Hematopoietic multipotent progenitor cell (in vitro differentiated cells): ENCODE measurements around the gene FLRT1. TPM values are rescaled to one million over a fixed set of nuclear protein-coding genes. Genes with fewer than 3 reads are reported as not detected.

Experiments used
- DNase-seq, 3 donors: peaks; one replicate each; pipeline ENCODE4 v3.0.0-alpha.2; 2011 to 2015; ENCODE audit warnings: low read depth in 2 of 3, low spot score in 2 of 3
- total RNA-seq: library from RNA; depleted of rRNA; stranded (reverse); fragments of >200 nt; gene quantifications from one replicate; pipeline ENCODE4 v1.2.3, GENCODE V29; 2012

Gene FLRT1
- under 0.01 TPM for total RNA-seq

- no peak for DNase-seq
Measured at GRCh38 chr11:64035576-64035975, at the start of gene FLRT1. Gene FLRT1, plus strand, starts transcription at chr11:64035931. Its CDS starts 80,337 bp downstream, at chr11:64116268.

DNA sequence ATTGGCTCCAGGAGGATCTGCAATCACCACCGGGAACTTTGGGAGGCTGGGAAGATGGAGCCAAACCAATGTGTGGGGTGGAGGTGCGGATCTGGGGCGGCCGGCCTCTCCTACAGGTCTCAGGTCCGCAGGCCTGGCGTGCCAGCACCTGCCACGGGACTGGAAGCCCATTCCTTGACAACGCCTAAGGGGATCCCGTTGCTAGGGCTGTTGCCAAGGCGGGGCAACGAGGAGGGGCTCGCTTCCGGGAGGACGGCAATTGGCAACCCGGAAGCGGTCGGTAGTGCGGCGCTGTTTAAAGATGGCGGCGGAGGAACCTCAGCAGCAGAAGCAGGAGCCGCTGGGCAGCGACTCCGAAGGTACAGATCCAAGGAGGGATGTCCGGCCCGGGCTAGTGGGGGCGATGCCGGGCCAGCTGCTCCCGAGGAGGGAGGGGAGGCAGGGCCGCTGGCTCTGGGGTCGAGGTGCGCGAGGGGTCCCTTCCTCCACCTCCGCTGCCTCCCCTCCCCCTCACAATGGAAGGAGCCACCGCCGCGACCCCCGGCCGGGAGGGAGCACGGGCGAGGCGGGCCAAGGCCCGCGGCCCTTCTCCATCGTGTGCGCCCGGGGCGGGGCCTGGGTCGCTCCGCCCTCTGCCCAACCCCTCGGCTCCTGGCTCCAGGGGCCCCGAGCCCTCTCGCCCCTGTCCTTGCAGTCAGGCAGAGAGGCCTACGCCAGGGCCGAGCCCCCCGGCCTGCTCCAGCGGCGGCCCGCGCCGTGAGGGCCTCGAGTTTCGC lies 49.4 kb upstream of the FLRT1 start, which contains the start of gene OTUB1:
TSS of gene OTUB1 (plus strand) at position 283 of the 776 bp plus-strand sequence. CDS start at position 302, 19 bp downstream.
- peak; percentile 70 to 88 (median 88) for DNase-seq

DNA sequence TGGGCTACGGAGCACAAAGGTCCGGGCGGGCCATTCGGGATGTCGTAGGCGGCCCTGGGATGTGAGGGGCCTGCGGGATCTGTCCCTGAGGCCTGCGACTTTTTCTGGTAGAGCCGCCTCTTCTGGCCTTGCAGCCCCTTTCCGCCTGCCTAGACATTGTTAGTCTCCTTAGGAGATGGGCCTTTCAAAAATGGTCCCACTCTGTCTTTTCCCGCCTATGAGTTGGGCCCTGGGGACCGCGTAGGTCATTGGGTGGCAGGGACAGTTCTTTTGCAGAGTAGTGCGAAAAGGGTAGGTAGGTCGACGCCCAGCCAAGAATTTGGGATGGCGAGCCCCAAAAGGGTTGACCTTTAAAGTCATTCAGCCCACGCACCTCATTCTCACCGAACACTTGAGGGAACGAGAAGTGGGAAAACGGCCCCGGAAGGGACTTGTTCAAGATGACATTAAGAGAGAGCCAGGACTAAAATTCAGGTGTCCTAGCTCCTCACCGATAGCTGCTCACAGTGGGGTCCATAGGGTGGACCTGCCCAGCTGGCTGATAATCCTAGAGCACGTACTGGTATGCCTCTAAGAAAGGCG lies 48.7 kb upstream of the FLRT1 start:
- DNase-seq: no peak

DNA sequence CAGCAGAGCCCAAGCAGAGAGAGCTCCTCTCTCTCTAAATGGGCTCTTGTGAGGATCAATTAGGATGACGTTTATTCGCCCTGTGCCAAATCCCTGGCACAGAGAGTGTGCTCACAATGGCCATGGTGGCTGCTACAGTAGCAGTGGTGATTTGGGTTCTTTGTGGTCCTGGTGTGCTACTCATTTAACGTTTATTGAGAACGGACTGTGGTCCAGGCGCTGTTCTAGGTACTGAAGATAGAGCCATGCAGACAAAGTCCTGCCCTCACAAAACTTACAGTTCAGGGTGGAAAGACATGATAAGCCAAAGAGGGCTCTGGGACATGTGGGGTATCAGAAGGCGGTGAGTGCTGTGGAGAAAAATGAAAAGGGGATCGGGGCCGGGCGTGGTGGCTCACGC lies 44.2 kb upstream of the FLRT1 start:
- no peak for DNase-seq

DNA sequence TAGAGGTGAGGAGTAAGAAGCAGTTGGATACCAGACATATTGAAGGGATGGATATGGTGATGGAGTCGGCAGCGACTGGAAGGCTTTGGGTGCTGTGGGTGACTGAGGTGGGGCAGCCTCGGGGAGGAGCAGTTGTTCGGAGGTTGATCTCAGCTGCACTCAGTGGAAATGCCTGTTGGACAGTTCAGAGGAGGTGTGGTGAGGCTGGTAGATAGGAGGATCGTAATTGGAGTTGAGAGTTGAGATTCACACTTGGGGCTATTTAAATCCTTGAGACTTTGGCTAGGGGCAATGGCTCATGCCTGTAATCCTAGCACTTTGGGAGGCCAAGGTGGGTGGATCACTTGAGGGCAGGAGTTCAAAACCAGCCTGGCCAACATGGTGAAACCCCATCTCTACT lies 42.6 kb upstream of the FLRT1 start:
- no peak for DNase-seq

DNA sequence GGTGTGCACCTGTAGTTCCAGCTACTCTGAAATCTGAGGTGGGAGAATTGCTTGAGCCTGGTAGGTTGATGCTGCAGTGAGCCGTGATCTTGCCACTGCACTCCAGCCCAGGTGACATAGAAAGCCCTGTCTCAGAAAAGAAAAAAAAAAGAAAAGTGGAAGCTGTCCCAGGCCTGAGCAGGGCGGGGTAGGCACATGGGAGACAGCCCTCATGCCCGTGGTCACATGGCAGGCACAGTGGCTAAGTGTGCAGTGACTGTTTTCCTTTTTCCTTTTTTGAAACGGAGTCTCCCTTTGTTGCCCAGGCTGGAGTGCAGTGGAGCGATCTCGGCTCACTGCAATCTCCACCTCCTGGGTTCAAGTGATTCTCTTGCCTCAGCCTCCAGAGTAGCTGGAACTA lies 41.7 kb upstream of the FLRT1 start:
- DNase-seq: no peak

DNA sequence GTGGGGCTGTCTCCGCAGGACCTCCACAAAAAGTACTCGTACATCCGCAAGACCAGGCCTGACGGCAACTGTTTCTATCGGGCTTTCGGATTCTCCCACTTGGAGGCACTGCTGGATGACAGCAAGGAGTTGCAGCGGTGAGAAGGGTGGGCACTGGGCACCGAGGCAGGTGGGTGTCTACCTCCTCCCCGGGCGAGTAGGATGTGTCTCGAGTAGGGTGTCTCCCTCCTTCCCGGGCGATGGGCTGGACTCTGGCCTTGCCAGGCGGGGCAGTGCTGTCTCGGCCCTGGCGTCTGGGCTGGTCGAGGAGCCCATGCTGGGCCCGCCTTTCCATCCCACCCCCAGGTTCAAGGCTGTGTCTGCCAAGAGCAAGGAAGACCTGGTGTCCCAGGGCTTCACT lies 39.2 kb upstream of the FLRT1 start:
- DNase-seq: no peak

DNA sequence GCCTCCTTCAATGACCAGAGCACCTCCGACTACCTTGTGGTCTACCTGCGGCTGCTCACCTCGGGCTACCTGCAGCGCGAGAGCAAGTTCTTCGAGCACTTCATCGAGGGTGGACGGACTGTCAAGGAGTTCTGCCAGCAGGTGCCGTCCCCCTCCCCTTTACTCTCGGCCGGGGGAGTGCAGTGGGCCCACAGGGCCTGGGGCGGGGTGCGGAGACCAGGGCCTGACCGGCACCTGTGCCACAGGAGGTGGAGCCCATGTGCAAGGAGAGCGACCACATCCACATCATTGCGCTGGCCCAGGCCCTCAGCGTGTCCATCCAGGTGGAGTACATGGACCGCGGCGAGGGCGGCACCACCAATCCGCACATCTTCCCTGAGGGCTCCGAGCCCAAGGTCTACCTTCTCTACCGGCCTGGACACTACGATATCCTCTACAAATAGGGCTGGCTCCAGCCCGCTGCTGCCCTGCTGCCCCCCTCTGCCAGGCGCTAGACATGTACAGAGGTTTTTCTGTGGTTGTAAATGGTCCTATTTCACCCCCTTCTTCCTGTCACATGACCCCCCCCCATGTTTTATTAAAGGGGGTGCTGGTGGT lies 38.5 kb upstream of the FLRT1 start:
- DNase-seq: no peak

GRCh38 chr11:63997801-63998337 lies 37.9 kb upstream of the FLRT1 start:
- no peak for DNase-seq

DNA sequence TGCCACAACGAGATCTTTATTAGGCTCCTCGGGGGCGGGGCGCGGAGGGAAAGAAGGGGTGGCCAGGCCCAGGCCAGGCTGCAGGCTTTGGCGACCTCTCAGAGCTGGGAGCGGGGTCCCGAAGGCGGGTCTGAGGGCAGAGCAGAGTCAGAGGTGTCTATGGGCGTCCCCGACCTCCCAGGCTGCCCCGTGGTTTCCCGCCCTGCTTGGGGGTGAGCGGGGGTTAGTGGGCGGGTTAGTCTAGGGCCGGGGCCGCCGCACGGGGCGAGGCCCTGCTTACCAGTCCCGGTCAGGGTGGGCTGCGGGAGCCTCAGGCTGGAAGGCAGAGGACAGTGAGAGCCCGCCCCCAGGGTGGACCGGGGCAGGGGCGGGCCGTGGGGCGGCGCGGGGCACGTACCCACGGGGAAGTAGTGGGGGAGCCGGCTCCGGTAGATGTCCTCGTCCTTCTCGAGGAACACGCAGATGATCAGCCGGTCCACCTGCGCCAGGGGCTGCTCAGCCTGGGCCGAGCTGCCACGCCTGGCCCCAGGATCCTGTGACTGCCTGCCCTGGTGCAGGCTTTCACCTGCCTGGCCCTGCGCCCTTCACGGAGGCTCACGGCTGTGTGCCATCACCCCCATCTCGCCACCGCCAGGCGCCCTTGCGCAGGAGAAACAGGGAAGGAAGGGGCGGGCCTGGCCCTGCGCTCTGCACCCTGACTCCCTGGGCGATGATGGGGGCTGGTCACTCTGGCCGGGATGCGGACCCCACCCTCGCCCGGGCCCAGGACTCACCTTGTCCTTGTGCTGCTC lies 37.0 kb upstream of the FLRT1 start:
- DNase-seq: peak in 1 of 3 donors; percentile 53

DNA sequence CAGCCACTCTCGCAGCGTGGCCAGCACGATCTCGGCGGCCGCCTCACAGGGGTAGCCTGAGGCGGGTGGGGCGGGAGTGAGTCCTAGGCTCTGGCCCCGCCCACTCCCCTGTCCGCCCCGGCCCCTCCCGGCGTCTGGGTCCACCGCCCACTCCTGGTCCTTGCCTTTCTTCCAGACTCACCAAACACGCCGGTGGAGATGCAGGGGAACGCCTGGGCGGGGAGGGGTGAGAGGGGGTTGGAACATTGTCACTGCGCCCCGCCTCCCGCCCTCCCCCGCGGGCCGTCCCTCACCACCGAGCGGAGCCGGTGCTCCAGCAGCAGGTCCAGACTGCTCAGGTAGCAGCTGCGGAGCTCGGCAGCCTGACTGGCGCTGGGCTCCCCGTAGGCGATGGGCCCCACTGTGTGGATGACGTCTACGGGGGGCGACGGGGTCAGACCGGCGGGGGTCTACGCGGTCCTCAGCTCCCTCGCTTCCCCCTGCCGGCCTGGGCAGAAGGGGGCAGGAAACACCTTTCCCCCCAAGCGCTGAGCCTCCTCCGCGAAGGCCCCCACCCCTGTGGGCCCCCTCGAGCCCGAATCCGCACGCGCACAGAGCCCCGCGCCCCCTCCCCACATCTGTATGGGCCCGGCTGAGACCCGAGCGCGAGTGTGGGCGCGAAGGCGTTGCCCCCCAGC lies 36.2 kb upstream of the FLRT1 start:
- DNase-seq: peak in 1 of 3 donors; percentile 35

GRCh38 chr11:64000026-64000739 lies 35.5 kb upstream of the FLRT1 start:
- DNase-seq: peak; percentile 59 to 79 (median 73)

DNA sequence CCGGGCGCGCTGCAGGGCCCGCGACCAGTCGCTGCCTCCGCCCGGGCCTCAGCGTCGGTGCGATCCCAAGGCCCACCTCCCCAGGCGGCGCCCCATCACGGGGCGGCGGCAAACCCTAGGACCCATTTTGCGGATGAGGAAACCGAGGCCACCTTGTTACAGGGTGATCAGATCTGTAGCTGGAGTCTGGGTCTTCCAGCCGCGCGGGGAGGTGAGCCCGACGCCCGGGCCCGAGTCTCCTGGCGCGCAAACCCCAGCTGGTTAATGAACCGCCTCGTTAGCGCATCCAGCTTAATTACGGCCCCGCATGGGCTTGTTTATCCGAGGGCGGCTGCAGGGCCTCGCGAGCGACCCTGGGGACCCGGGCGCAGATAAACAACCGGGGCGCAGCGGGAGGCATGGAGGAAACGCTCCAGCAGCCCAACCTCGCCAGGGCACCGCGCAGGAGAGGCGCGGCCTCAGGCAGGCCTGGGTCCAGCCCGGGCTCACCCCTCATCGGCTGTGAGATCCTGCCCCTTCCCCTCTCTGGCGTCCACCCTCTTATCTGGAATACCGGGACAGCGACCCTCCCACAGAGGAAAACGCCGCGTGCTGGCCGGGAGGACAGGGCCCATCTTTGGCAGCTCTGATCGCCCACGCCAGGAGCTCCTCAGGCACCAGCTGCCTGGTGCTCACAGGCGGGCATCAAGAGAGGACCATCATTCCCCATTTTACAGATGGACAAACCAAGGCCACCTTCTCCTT lies 34.8 kb upstream of the FLRT1 start:
- DNase-seq: no peak

- peak in 2 of 3 donors; percentile 63 to 81 for DNase-seq
Measured at GRCh38 chr11:64001484-64002420, 34.0 kb upstream of the FLRT1 start.

GRCh38 chr11:64003807-64004589 lies 31.7 kb upstream of the FLRT1 start:
- DNase-seq: no peak

DNA sequence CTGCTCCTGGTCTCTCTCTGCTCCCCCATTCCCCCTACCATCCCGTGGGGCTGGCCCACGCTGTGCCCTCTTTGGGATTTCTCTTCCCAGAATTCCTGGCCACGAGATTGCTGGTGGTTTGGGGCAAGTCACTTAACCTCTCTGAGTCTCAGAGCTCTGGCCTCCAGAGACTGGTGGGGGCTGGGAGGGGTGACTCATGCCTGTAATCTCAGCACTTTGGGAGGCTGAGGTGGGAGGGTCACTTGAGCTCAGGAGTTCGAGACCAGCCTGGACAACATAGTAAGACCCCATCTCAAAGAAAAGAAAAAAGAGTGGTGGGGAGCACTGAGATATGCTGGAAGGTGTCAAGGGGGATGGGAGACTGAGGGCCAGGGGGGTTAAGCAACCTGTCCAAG lies 31.1 kb upstream of the FLRT1 start:
- no peak for DNase-seq

DNA sequence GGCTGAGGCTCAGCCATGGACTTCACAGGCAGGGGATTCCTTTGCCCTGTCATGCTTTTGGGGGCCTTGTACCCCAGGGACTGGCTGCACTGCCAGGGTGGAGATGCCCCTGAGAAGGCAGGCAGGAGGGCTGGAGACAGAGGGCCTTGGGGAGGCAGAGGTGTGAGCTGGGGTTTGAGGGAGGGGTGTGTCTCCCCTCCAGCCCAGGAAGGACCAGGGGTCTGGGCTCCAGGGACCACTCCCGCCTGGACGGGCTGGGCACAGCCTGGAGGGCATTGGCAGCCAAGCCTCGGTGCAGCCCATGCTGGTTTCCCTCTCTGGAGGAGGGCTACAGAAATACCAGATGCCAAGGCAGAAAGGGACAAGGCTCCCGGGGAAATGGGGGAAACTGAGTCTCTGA lies 30.0 kb upstream of the FLRT1 start:
- no peak for DNase-seq
